ENCODE measurements around the gene CCNL2. TPM values are rescaled to one million over a fixed set of nuclear protein-coding genes. Genes with fewer than 3 reads are reported as not detected.

The CCNL2 gene
- total and polyA plus RNA-seq, 2 experiments from 2014 or later, result 150 to 199 TPM

- Histone ChIP-seq H3K4me1 (ENCODE audit: insufficient read depth) (no peaks in the 10 kb centered on the region), H3K4me2 (ENCODE audit: unreplicated experiment) (no peak overlapping the region), H3K9me3 (ENCODE audit: low read depth) (no peaks in the 10 kb centered on the region), H3K9me2 (ENCODE audit: insufficient read depth) (no peaks in the 10 kb centered on the region), H3K9ac (no peak overlapping the region), H2AFZ (no peak overlapping the region), H3F3A (ENCODE audit: insufficient read depth) (0 out of 2 replicates have a peak, but pooled peaks cover 3% of the 10 kb centered on the region), H3K27ac (no peak overlapping the region), H4K20me1 (ENCODE audit: insufficient read depth) (no peaks in the 10 kb centered on the region), H3K27me3 (replicated peaks; ENCODE audit: insufficient read depth) (no peaks in the 10 kb centered on the region), H3K4me3 (no peak overlapping the region), H3K36me3 (ENCODE audit: low read depth) (no peaks in the 10 kb centered on the region), H3K79me2 (ENCODE audit: insufficient read depth) (no peaks in the 10 kb centered on the region)
- WGBS, 2 experiments (ENCODE audit: low coverage in 1 of 2, low lambda C conversion rate in 2 of 2, missing lambda C conversion rate in 2 of 2), result 77 to 79% methylated on average over 14 to 15 of the region's 15 CpGs
- no peak for DNase-seq
- TF ChIP-seq EZH2 (IDR thresholded peaks at IDR 0.05; ENCODE audit: insufficient read depth, poor library complexity, severe bottlenecking) (no peak), EZH2phosphoT487 (IDR thresholded peaks at IDR 0.05; ENCODE audit: insufficient read depth, low read depth) (no peak)
- in situ Hi-C loops (cut with MboI), result no loop called here
These were observed 25.6 kb upstream of the CCNL2 start for GRCh38 chr1:1424707-1425106.

DNA sequence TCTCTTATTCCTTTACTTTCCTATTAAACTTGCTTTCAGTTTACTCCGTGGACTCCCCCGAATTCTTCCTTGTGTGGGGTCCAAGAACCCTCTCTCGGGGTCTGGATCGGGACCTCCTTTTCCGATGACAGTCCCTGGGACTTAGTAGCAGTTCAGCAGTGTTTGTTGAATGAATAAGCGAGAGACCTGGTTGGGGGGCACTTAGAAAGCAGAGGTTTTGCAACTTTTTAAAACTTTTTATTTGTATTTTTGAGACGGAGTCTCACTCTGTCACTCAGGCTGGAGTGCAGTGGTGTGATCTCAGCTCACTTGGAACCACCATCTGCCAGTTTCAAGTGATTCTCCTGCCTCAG lies 24.1 kb upstream of the CCNL2 start:
- Histone ChIP-seq H3K79me2 (ENCODE audit: insufficient read depth) (no peaks in the 10 kb centered on the region), H3K36me3 (ENCODE audit: low read depth) (no peaks in the 10 kb centered on the region), H3F3A (ENCODE audit: insufficient read depth) (no peaks in the 10 kb centered on the region), H3K4me1 (ENCODE audit: insufficient read depth) (no peaks in the 10 kb centered on the region), H3K4me2 (ENCODE audit: unreplicated experiment) (no peak overlapping the region), H4K20me1 (ENCODE audit: insufficient read depth) (no peaks in the 10 kb centered on the region), H2AFZ (no peak overlapping the region), H3K27me3 (replicated peaks; ENCODE audit: insufficient read depth) (no peaks in the 10 kb centered on the region), H3K27ac (no peak overlapping the region), H3K4me3 (no peak overlapping the region), H3K9me2 (ENCODE audit: insufficient read depth) (no peaks in the 10 kb centered on the region), H3K9me3 (ENCODE audit: low read depth) (no peaks in the 10 kb centered on the region), H3K9ac (no peak overlapping the region)
- WGBS, 2 experiments (ENCODE audit: low coverage in 1 of 2, low lambda C conversion rate in 2 of 2, missing lambda C conversion rate in 2 of 2), result 77% methylated on average over 7 of the region's 7 CpGs
- TF ChIP-seq EZH2phosphoT487 (IDR thresholded peaks at IDR 0.05; ENCODE audit: insufficient read depth, low read depth) (no peak), EZH2 (IDR thresholded peaks at IDR 0.05; ENCODE audit: insufficient read depth, poor library complexity, severe bottlenecking) (no peak)
- in situ Hi-C loops (cut with MboI), result no loop called here
- DNase-seq, result no peak

DNA sequence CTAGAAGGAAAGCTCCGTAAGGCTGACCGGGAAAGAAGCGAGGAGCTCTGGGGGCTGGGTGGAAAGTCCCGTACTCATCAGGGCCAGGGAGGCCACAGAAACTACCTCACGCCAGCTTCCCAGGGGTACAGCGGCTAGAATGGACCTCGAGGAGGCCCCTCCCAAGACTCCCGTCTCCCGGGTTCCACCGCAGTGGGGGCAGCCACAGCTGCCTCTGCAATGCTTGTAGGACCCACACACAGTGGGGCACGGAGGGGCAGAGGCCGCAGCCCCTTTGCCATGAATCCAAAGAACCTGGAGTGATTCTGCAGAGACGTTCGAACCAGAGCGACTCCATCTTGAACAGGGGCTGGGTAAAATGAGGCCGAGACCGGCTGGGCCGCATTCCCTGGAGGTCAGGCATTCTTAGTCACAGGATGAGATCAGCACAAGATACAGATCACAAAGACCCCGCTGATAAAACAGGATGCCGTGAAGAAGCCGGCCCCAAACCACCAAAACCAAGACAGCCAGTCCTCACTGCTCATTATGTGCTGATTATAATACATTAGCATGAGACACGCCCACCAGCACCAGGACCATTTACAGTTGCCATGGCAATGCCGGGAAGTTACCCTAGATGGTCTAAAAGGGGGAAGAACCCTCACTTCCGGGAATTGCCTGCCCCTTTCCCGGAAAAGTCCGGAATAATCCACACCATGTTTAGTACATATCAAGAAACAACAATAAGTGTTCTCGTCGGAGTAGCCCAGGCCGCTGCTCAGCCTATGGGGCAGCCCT lies 23.5 kb upstream of the CCNL2 start:
- H3K4me1 ChIP-seq (ENCODE audit: insufficient read depth), result no peaks in the 10 kb centered on the region
- H3K27ac ChIP-seq, result no peak overlapping the region
- peak; percentile 13 for DNase-seq
- in situ Hi-C loops (cut with MboI), result no loop called here
- TF ChIP-seq EZH2phosphoT487 (IDR thresholded peaks at IDR 0.05; ENCODE audit: insufficient read depth, low read depth), result no peak
- no peak for TF ChIP-seq EZH2 (IDR thresholded peaks at IDR 0.05; ENCODE audit: insufficient read depth, poor library complexity, severe bottlenecking)
- H4K20me1 ChIP-seq (ENCODE audit: insufficient read depth), result no peaks in the 10 kb centered on the region
- H3F3A ChIP-seq (ENCODE audit: insufficient read depth), result no peaks in the 10 kb centered on the region
- no peaks in the 10 kb centered on the region for H3K27me3 ChIP-seq (replicated peaks; ENCODE audit: insufficient read depth)
- no peaks in the 10 kb centered on the region for H3K79me2 ChIP-seq (ENCODE audit: insufficient read depth)
- H3K4me2 ChIP-seq (ENCODE audit: unreplicated experiment), result no peak overlapping the region
- H3K36me3 ChIP-seq (ENCODE audit: low read depth), result no peaks in the 10 kb centered on the region
- no peaks in the 10 kb centered on the region for H3K9me2 ChIP-seq (ENCODE audit: insufficient read depth)
- no peak overlapping the region for H3K4me3 ChIP-seq
- 82 to 84% methylated on average over 29 of the region's 29 CpGs for WGBS, 2 experiments (ENCODE audit: low coverage in 1 of 2, low lambda C conversion rate in 2 of 2, missing lambda C conversion rate in 2 of 2)
- no peaks in the 10 kb centered on the region for H3K9me3 ChIP-seq (ENCODE audit: low read depth)
- no peak overlapping the region for H2AFZ ChIP-seq
- H3K9ac ChIP-seq, result no peak overlapping the region

DNA sequence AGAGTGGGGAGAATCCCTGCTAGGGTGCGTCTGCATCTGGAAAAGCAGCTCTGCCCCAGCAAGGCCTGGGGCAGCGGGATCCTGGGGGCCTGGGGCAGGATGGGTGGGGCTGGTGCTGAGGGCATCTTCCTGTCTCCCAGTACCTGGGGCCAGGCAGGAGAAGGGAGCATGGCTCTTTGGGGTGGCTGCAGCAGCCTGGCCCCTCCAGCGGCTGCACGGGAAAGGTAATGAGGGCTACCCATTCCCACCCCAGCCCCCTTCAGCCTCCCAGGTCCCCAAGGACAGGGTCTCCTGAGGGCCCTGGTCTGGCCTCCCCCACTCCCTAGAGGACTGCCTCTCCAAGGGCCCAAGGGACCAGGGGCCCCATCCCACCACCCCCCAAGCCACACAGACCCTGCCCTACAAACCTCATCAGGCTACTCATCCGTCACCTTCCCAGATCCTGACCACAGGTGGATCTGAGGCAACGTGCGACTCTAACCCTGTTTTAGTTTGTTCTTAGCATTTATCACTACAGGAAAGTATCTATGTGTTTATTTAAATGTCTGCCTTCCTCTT lies 22.9 kb upstream of the CCNL2 start:
- in situ Hi-C loops (cut with MboI), result no loop called here

More for the DNA sequence above, 22.9 kb upstream of the CCNL2 start:
- WGBS, 2 experiments (ENCODE audit: low coverage in 1 of 2, low lambda C conversion rate in 2 of 2, missing lambda C conversion rate in 2 of 2), result 89 to 93% methylated on average over 3 to 5 of the region's 7 CpGs
- TF ChIP-seq EZH2phosphoT487 (IDR thresholded peaks at IDR 0.05; ENCODE audit: insufficient read depth, low read depth), result no peak
- no peak for TF ChIP-seq EZH2 (IDR thresholded peaks at IDR 0.05; ENCODE audit: insufficient read depth, poor library complexity, severe bottlenecking)
- Histone ChIP-seq H4K20me1 (ENCODE audit: insufficient read depth) (no peaks in the 10 kb centered on the region), H3K9me2 (ENCODE audit: insufficient read depth) (no peaks in the 10 kb centered on the region), H3K36me3 (ENCODE audit: low read depth) (no peaks in the 10 kb centered on the region), H3F3A (ENCODE audit: insufficient read depth) (no peaks in the 10 kb centered on the region), H3K27ac (no peak overlapping the region), H3K4me2 (ENCODE audit: unreplicated experiment) (no peak overlapping the region), H3K9ac (no peak overlapping the region), H3K4me1 (ENCODE audit: insufficient read depth) (no peaks in the 10 kb centered on the region), H2AFZ (no peak overlapping the region), H3K27me3 (replicated peaks; ENCODE audit: insufficient read depth) (no peaks in the 10 kb centered on the region), H3K4me3 (no peak overlapping the region), H3K9me3 (ENCODE audit: low read depth) (no peaks in the 10 kb centered on the region), H3K79me2 (ENCODE audit: insufficient read depth) (no peaks in the 10 kb centered on the region)
- DNase-seq, result no peak
